ENCODE results near the gene TECTA.
"Not testable (repeated sequence)": the region's sequence is repeated elsewhere in the genome, so short reads cannot be mapped to it uniquely, and the experiment has no call there.

TECTA gene

GRCh38 chr11:121099364-121099763 is 1.7 kb upstream of the TECTA start:
- DNase-seq = no peak

GRCh38 chr11:121099885-121100284 is 1.2 kb upstream of the TECTA start:
- no peak for DNase-seq

- DNase-seq = no peak
Measured at GRCh38 chr11:121104312-121104762, 3.3 kb downstream of the TECTA start.

GRCh38 chr11:121105063-121105480 is 4.0 kb downstream of the TECTA start:
- DNase-seq = no peak

GRCh38 chr11:121105481-121106195 is 4.6 kb downstream of the TECTA start:
- DNase-seq = no peak

GRCh38 chr11:121106812-121107211 is 5.8 kb downstream of the TECTA start:
- peak; percentile 6 for DNase-seq

- no peak for DNase-seq
Measured at GRCh38 chr11:121108413-121108812, 7.4 kb downstream of the TECTA start.

- no peak for DNase-seq
Measured at GRCh38 chr11:121109471-121109870, 8.4 kb downstream of the TECTA start.

- no peak for DNase-seq
Measured at GRCh38 chr11:121109916-121110586, 9.0 kb downstream of the TECTA start.

GRCh38 chr11:121110871-121111724 is 10.1 kb downstream of the TECTA start:
- no peak for DNase-seq

GRCh38 chr11:121112498-121113455 is 11.7 kb downstream of the TECTA start:
- DNase-seq = peak; percentile 56

- no peak for DNase-seq
Measured at GRCh38 chr11:121113611-121114010, 12.6 kb downstream of the TECTA start.

GRCh38 chr11:121115024-121115423 is 14.0 kb downstream of the TECTA start:
- DNase-seq = not testable (repeated sequence)

GRCh38 chr11:121117788-121118187 is 16.7 kb downstream of the TECTA start:
- DNase-seq = no peak

GRCh38 chr11:121119440-121119839 is 18.4 kb downstream of the TECTA start:
- DNase-seq = no peak

GRCh38 chr11:121122328-121122727 is 21.3 kb downstream of the TECTA start:
- no peak for DNase-seq

GRCh38 chr11:121123496-121124069 is 22.5 kb downstream of the TECTA start:
- no peak for DNase-seq

- DNase-seq = no peak
Measured at GRCh38 chr11:121127809-121128208, 26.8 kb downstream of the TECTA start.

- no peak for DNase-seq
Measured at GRCh38 chr11:121129362-121130340, 28.6 kb downstream of the TECTA start.

GRCh38 chr11:121131656-121132055 is 30.6 kb downstream of the TECTA start:
- DNase-seq = no peak
